ENCODE results near the gene LYZL4. TPM values are rescaled to one million over a fixed set of nuclear protein-coding genes. Genes with fewer than 3 reads are reported as not detected.

LYZL4 gene
- total and polyA plus RNA-seq, 2 of the 13 experiments (the other 11 are each of a cell fraction or from before 2014, with no cell fraction given) = not detected

- TF ChIP-seq ZNF503 (CRISPR knock-in tag; IDR thresholded peaks at IDR 0.05) (no peak), ZNF101 (CRISPR knock-in tag; IDR thresholded peaks at IDR 0.05; ENCODE audit: borderline replicate concordance, low read depth) (no peak), ZNF446 (CRISPR knock-in tag; IDR thresholded peaks at IDR 0.05) (no peak), ZNF646 (CRISPR knock-in tag; IDR thresholded peaks at IDR 0.05) (no peak), CHD2 (IDR thresholded peaks at IDR 0.05; ENCODE audit: low read depth, low read length) (no peak), ZNF354B (CRISPR knock-in tag; IDR thresholded peaks at IDR 0.05) (no peak), TFAP4 (IDR thresholded peaks at IDR 0.05; ENCODE audit: borderline replicate concordance, low read depth) (no peak), MED8 (CRISPR knock-in tag; IDR thresholded peaks at IDR 0.05; ENCODE audit: insufficient replicate concordance) (no peak), ZSCAN30 (CRISPR knock-in tag; IDR thresholded peaks at IDR 0.05) (no peak), PHB2 (IDR thresholded peaks at IDR 0.05; ENCODE audit: partially characterized antibody) (no peak), FOXP4 (CRISPR knock-in tag; IDR thresholded peaks at IDR 0.05) (no peak)
- TF ChIP-seq, protein P1, sequence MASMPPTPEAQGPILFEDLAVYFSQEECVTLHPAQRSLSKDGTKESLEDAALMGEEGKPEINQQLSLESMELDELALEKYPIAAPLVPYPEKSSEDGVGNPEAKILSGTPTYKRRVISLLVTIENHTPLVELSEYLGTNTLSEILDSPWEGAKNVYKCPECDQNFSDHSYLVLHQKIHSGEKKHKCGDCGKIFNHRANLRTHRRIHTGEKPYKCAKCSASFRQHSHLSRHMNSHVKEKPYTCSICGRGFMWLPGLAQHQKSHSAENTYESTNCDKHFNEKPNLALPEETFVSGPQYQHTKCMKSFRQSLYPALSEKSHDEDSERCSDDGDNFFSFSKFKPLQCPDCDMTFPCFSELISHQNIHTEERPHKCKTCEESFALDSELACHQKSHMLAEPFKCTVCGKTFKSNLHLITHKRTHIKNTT (CRISPR knock-in tag; IDR thresholded peaks at IDR 0.05) = no peak
- TF ChIP-seq, protein P2, sequence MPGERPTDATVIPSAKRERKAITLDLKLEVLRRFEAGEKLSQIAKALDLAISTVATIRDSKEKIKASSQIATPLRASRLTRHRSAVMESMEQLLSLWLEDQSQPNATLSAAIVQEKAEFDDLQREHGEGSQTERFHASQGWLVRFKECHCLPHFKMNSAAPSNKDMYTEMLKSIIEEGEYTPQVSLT (CRISPR knock-in tag; IDR thresholded peaks at IDR 0.05; ENCODE audit: borderline replicate concordance, low read depth) = no peak
Measured at GRCh38 chr3:42434777-42435380, 24.5 kb upstream of the LYZL4 start (continued).

Data from HepG2 (cell line).